Stomach (tissue), 9 donors: ENCODE data around the gene DUOX2. TPM values are rescaled to one million over a fixed set of nuclear protein-coding genes. Genes with fewer than 3 reads are reported as not detected.

ENCODE experiments used
- DNase-seq, 2 donors: peaks; one replicate each; pipeline versions ENCODE4 v3.0.0 to v3.0.0-alpha.2; 2013 to 2019
- H3K27ac ChIP-seq, 5 donors: fragments of 200-600 bp in 4 of 5; sonication (generic) in 4 of 5; one replicate each; pipeline ENCODE4 v1.5.1; 2013 to 2019; ENCODE audit warnings: mild to moderate bottlenecking in 1 of 5, moderate library complexity in 1 of 5
- H3K27me3 ChIP-seq, 3 donors: fragments of 200-600 bp; sonication (generic); one replicate each; pipeline ENCODE4 v1.5.1; 2017 to 2019; ENCODE audit warnings: mixed run types in 1 of 3
- H3K36me3 ChIP-seq, 4 donors: fragments of 200-600 bp; sonication (generic); 1 replicate in 3 of 4; 2 replicates in 1 of 4; pipeline ENCODE4 v1.5.1; 2016 to 2019
- H3K4me1 ChIP-seq, 4 donors: fragments of 200-600 bp; sonication (generic); one replicate each; pipeline ENCODE4 v1.5.1; 2016 to 2019
- H3K4me3 ChIP-seq, 4 donors: fragments of 200-600 bp; sonication (generic) in 3 of 4; one replicate each; pipeline ENCODE4 v1.5.1; 2016 to 2019; ENCODE audit warnings: mild to moderate bottlenecking in 1 of 4
- H3K9me3 ChIP-seq, 4 donors: fragments of 200-600 bp; sonication (generic); one replicate each; pipeline ENCODE4 v1.5.1; 2016 to 2019
- CTCF ChIP-seq, 7 experiments: fragments of 450-650 bp in 4 of 7; fragments of 200-600 bp in 3 of 7; sonication (generic) in 3 of 7; IDR thresholded peaks; one replicate each; pipeline ENCODE4 v1.5.1; 2016 to 2019; ENCODE audit warnings: antibody characterized with exemption in 7 of 7, control low read depth in 2 of 7, mild to moderate bottlenecking in 1 of 7
- EP300 ChIP-seq: sonication (generic); formaldehyde crosslinking; IDR thresholded peaks from one replicate; pipeline ENCODE4 v1.6.1; 2017; ENCODE audit warnings: antibody characterized with exemption
- POLR2A ChIP-seq, 4 donors: fragments of 450-650 bp; IDR thresholded peaks; one replicate each; pipeline ENCODE4 v1.6.1; 2016; ENCODE audit warnings: antibody characterized with exemption in 4 of 4, control low read depth in 2 of 4, mild to moderate bottlenecking in 1 of 4, moderate library complexity in 1 of 4
- POLR2AphosphoS5 ChIP-seq, 3 donors: sonication (generic); formaldehyde crosslinking; IDR thresholded peaks; one replicate each; pipeline ENCODE4 v1.6.1; 2016; ENCODE audit warnings: antibody characterized with exemption in 3 of 3
- WGBS, 5 donors: extraction: QIAGEN DNeasy Blood & Tissue Kit in 3 of 5; methylation state at CpG; one replicate each; pipeline versions ENCODE4 v1.1.5 to v1.1.7; 2013 to 2018; 5-methylcytosine and 5-hydroxymethylcytosine counted together
- intact Hi-C: fragments of 100-400 bp; cut with DNase I; formaldehyde crosslinking; loops from one replicate; pipeline ENCODE4 v1.15.1; 2023; ENCODE audit warnings: low total_unique reads
- polyA plus RNA-seq, 3 donors: library from polyadenylated mRNA; stranded (reverse); fragments of 200-250 nt; gene quantifications; one replicate each; pipeline ENCODE4 v1.2.3, GENCODE V29; 2013
- total RNA-seq, 5 donors: library from RNA; depleted of rRNA; stranded (reverse); fragments of >200 nt; gene quantifications; one replicate each; pipeline versions ENCODE4 v1.1.0 to v1.2.3, GENCODE V29; 2014 to 2016
- donor health status: healthy with polysubstance abuse.
- donor health status: Bipolar disorder and iron deficiency.
- donor health status: healthy.

Gene DUOX2
- total and polyA plus RNA-seq, 8 donors = 1.2 to 445 (median 54.5) TPM

GRCh38 chr15:45093013-45093412 is 21.0 kb downstream of the DUOX2 start:
- Histone ChIP-seq H3K36me3 (peaks cover 0 to 4% (median 0%) of the 10 kb centered on the region in 4 donors), H3K27me3 (no peaks in the 10 kb centered on the region), H3K4me1 (no peaks in the 10 kb centered on the region), H3K9me3 (no peaks in the 10 kb centered on the region), H3K4me3 (no peak overlapping the region), H3K27ac (no peak overlapping the region)
- no peak for DNase-seq
- intact Hi-C loops = no loop called here
- WGBS, 5 donors = 86 to 94% (median 89%) methylated on average over 4 of the region's 4 CpGs
- TF ChIP-seq POLR2A (IDR thresholded peaks at IDR 0.05) = no peak
- TF ChIP-seq POLR2AphosphoS5 (IDR thresholded peaks at IDR 0.05) = no peak
- no peak for TF ChIP-seq CTCF (IDR thresholded peaks at IDR 0.05)
- TF ChIP-seq EP300 = no peak

GRCh38 chr15:45091576-45091975 is 22.4 kb downstream of the DUOX2 start:
- no peak for DNase-seq
- H3K9me3 ChIP-seq = no peaks in the 10 kb centered on the region
- WGBS, 5 donors = 85 to 89% (median 87%) methylated on average over 2 of the region's 2 CpGs
- peak overlapping the region in 2 of 5 donors; percentile 7 to 48 for H3K27ac ChIP-seq
- no peaks in the 10 kb centered on the region for H3K4me1 ChIP-seq
- H3K36me3 ChIP-seq = no peaks in the 10 kb centered on the region
- H3K4me3 ChIP-seq = no peak overlapping the region
- intact Hi-C loops = no loop called here
- H3K27me3 ChIP-seq = no peaks in the 10 kb centered on the region
- TF ChIP-seq EP300 (no peak), CTCF (IDR thresholded peaks at IDR 0.05) (no peak), POLR2AphosphoS5 (IDR thresholded peaks at IDR 0.05) (peak in 1 of 3 donors; percentile 9), POLR2A (IDR thresholded peaks at IDR 0.05) (no peak)

GRCh38 chr15:45091161-45091560 is 22.8 kb downstream of the DUOX2 start:
- Histone ChIP-seq H3K27me3 (peaks cover 0 to 4% (median 0%) of the 10 kb centered on the region in 3 donors), H3K9me3 (no peaks in the 10 kb centered on the region), H3K4me3 (no peak overlapping the region), H3K36me3 (no peaks in the 10 kb centered on the region), H3K27ac (peak overlapping the region in 2 of 5 donors; percentile 7 to 48), H3K4me1 (no peaks in the 10 kb centered on the region)
- WGBS, 5 donors = 52 to 62% (median 57%) methylated on average over 7 of the region's 7 CpGs
- intact Hi-C loops = no loop called here
- TF ChIP-seq POLR2A (IDR thresholded peaks at IDR 0.05) (no peak), POLR2AphosphoS5 (IDR thresholded peaks at IDR 0.05) (no peak), CTCF (IDR thresholded peaks at IDR 0.05) (no peak), EP300 (no peak)
- DNase-seq = no peak

GRCh38 chr15:45089712-45090373 is 24.1 kb downstream of the DUOX2 start:
- no peaks in the 10 kb centered on the region for H3K36me3 ChIP-seq
- H3K27me3 ChIP-seq = peaks cover 0 to 6% (median 0%) of the 10 kb centered on the region in 3 donors
- WGBS, 5 donors = 57 to 66% (median 61%) methylated on average over 3 of the region's 3 CpGs
- H3K9me3 ChIP-seq = no peaks in the 10 kb centered on the region
- intact Hi-C loops = no loop called here
- H3K4me3 ChIP-seq = no peak overlapping the region
- peaks cover 0 to 7% (median under 1%) of the 10 kb centered on the region in 4 donors for H3K4me1 ChIP-seq
- H3K27ac ChIP-seq = no peak overlapping the region
- TF ChIP-seq CTCF (IDR thresholded peaks at IDR 0.05) (no peak), EP300 (no peak), POLR2AphosphoS5 (IDR thresholded peaks at IDR 0.05) (no peak), POLR2A (IDR thresholded peaks at IDR 0.05) (no peak)
- DNase-seq = no peak
